Measurements from ENCODE around the gene PNCK. TPM values are rescaled to one million over a fixed set of nuclear protein-coding genes. Genes with fewer than 3 reads are reported as not detected.
"Not testable (repeated sequence)": the region's sequence is repeated elsewhere in the genome, so short reads cannot be mapped to it uniquely, and the experiment has no call there.

Gene PNCK
- polyA plus RNA-seq, 4 donors, result 1.1 to 54.5 (median 1.4) TPM; not detected in 1

DNA sequence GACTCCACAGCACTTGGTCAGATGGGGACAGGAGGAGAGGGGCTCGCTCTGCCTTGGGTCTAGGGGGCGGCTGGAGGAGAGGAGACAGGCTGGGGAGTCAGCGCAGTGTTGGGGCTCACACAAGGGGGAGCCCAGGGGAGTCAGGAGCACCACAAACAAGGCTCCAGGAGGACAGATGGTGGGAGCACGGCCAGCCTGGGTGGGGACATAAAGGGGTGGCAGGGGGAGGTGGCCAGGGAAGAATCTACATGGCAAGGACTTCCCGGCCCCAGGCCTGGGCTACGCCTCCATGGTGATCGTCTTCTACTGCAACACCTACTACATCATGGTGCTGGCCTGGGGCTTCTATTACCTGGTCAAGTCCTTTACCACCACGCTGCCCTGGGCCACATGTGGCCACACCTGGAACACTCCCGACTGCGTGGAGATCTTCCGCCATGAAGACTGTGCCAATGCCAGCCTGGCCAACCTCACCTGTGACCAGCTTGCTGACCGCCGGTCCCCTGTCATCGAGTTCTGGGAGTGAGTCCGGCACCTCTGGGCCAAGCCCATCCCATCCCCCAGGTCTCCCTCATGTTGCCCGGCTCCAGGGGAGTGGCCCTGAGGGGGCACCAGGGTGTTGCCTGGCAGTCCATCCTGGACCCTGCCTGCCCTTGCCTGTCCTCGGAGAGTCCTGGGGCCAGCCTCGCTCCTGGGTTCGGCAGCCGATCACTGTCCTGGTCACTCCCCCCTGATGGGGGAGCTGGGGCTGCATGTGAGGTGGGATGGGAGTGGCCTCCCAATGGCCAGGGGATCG is 17.6 kb upstream of the PNCK start:
- H3K9me3 ChIP-seq (ENCODE audit: control insufficient read depth in 2 of 2, insufficient read depth in 1 of 2, low read depth in 1 of 2, low read length in 1 of 2); H3K27ac ChIP-seq (ENCODE audit: low read depth in 1 of 3, low read length in 2 of 3); FAIRE-seq; DNase-seq; H3K4me1 ChIP-seq (ENCODE audit: control insufficient read depth in 3 of 3, insufficient read depth in 2 of 3, low read depth in 1 of 3, low read length in 2 of 3); H3K4me3 ChIP-seq (ENCODE audit: low read depth in 1 of 3, low read length in 3 of 3); H3K27me3 ChIP-seq (ENCODE audit: control insufficient read depth in 3 of 3, insufficient read depth in 3 of 3, low read length in 3 of 3): not testable (repeated sequence)
- WGBS, 3 donors, result 87 to 88% (median 88%) methylated on average over 15 to 21 of the region's 21 CpGs
- H3K36me3 ChIP-seq (ENCODE audit: control insufficient read depth in 3 of 3, insufficient read depth in 2 of 3, low read depth in 1 of 3, low read length in 3 of 3), result peaks cover 0 to 63% (median 0%) of the 10 kb centered on the region in 3 donors

DNA sequence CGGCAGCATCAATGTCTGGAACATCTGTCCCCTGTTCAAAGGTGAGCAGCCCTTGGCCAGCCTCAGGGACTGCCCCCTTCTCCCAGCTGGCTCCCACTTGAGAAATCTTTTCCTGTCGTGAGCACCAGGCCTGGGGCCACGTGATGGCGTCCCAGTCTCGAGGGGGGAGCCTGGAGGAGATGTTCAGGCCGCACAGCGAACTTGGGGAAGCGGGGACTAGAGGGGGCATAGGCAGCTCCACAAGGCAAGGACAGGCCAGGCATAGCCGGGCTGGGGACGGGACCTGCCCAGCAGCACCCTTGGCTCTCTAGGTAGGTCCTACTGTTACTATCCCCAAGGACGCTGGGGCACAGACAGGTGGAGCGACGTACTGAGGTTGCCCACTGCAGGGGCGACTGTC is 16.9 kb upstream of the PNCK start:
- Histone ChIP-seq H3K4me3 (ENCODE audit: low read depth in 1 of 3, low read length in 3 of 3) (peak overlapping the region in 2 of 3 donors; percentile 9 to 43), H3K27ac (ENCODE audit: low read depth in 1 of 3, low read length in 2 of 3) (peak overlapping the region in 1 of 3 donors; percentile 22), H3K9me3 (ENCODE audit: control insufficient read depth in 2 of 2, insufficient read depth in 1 of 2, low read depth in 1 of 2, low read length in 1 of 2) (no peaks in the 10 kb centered on the region), H3K36me3 (ENCODE audit: control insufficient read depth in 3 of 3, insufficient read depth in 2 of 3, low read depth in 1 of 3, low read length in 3 of 3) (peaks cover 0 to 55% (median 0%) of the 10 kb centered on the region in 3 donors), H3K27me3 (ENCODE audit: control insufficient read depth in 3 of 3, insufficient read depth in 3 of 3, low read length in 3 of 3) (no peaks in the 10 kb centered on the region), H3K4me1 (ENCODE audit: control insufficient read depth in 3 of 3, insufficient read depth in 2 of 3, low read depth in 1 of 3, low read length in 2 of 3) (peaks cover 0 to 11% (median 0%) of the 10 kb centered on the region in 3 donors)
- FAIRE-seq (no peak), DNase-seq (no peak)
- WGBS, 3 donors, result 63 to 83% (median 82%) methylated on average over 10 to 14 of the region's 14 CpGs

DNA sequence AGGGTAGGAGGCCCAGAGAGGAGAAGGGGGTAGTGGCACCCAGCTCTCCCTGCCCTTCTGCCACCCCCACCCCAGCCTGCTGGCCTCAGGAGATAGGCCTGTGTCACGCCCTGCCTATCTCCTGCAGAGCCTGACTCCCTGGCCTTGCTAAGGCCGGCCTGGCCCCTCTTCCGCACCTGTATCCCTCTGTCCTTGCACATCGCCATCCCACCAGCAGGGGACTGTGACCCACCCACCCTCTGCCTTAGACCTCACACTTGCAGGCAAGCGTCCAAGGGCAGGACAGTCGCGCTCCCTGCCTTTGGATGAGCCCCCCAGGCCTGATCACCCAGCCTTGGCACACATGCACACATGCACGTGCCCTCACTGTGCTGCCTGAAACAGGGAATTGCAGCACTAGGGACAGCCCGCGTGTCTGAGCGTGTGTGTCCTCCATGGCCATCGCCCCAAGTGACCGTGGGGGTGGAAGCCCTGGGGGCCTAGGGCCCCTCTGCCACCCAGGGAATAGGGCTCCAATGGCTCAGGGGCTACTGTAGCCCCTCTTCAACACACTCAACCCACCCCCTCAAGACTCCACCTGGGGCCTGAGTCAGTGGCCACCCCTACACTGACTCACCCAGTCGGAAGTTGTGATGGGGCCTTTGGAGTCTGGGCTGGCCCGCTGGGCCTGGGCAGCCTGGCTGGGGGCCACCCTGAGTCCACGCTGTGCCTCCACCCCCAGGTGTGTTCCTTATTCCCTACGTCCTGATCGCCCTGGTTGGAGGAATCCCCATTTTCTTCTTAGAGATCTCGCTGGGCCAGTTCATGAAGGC is 16.2 kb upstream of the PNCK start:
- Histone ChIP-seq H3K4me3 (ENCODE audit: low read depth in 1 of 3, low read length in 3 of 3) (peak overlapping the region in 2 of 3 donors; percentile 43 to 71), H3K27ac (ENCODE audit: low read depth in 1 of 3, low read length in 2 of 3) (peak overlapping the region in 1 of 3 donors; percentile 22), H3K4me1 (ENCODE audit: control insufficient read depth in 3 of 3, insufficient read depth in 2 of 3, low read depth in 1 of 3, low read length in 2 of 3) (peaks cover 0 to 17% (median 0%) of the 10 kb centered on the region in 3 donors), H3K9me3 (ENCODE audit: control insufficient read depth in 2 of 2, insufficient read depth in 1 of 2, low read depth in 1 of 2, low read length in 1 of 2) (no peaks in the 10 kb centered on the region), H3K36me3 (ENCODE audit: control insufficient read depth in 3 of 3, insufficient read depth in 2 of 3, low read depth in 1 of 3, low read length in 3 of 3) (peaks cover 0 to 52% (median 0%) of the 10 kb centered on the region in 3 donors), H3K27me3 (ENCODE audit: control insufficient read depth in 3 of 3, insufficient read depth in 3 of 3, low read length in 3 of 3) (no peaks in the 10 kb centered on the region)
- no peak for FAIRE-seq
- no peak for DNase-seq
- WGBS, 3 donors, result 59 to 86% (median 80%) methylated on average over 10 to 19 of the region's 19 CpGs

DNA sequence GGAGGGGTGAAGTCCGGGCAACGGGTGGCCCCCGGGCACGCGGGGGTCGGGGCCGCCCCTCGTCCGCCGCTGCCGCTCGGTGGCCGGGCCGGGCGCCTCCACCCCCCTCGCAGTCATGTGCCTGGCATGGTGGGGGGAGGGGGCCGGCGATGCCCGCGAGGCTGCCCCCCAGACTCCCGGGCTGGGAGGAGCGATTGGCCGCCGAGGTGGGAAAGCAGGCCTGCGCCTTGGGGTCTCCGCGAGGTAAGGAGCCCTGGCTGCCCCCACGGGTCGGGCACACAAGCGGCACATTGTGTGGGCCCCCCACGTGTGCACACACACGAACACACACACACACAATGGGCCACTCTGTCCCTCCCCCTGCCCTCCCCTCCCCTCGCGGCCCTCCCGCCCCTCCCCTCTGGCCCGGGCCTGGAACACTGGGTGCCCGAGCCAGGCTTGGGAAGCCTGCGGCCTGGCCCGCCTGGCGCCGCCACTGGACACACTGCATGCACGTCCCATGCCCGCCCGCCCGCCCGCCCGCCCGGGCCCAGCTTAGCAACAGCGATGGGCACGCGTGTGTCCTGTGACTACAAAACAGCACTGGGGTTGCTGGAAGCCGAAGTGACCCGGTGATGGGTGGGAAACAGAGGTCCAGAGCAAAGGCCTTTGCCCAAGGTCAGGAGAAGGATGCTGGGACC is 15.4 kb upstream of the PNCK start:
- FAIRE-seq (no peak), DNase-seq (no peak)
- H3K27ac ChIP-seq (ENCODE audit: low read depth in 1 of 3, low read length in 2 of 3), result peak overlapping the region in 2 of 3 donors; percentile 13 to 42
- H3K27me3 ChIP-seq (ENCODE audit: control insufficient read depth in 3 of 3, insufficient read depth in 3 of 3, low read length in 3 of 3), result no peaks in the 10 kb centered on the region
- H3K4me1 ChIP-seq (ENCODE audit: control insufficient read depth in 3 of 3, insufficient read depth in 2 of 3, low read depth in 1 of 3, low read length in 2 of 3), result peaks cover 0 to 24% (median 0%) of the 10 kb centered on the region in 3 donors
- H3K36me3 ChIP-seq (ENCODE audit: control insufficient read depth in 3 of 3, insufficient read depth in 2 of 3, low read depth in 1 of 3, low read length in 3 of 3), result peaks cover 0 to 46% (median 0%) of the 10 kb centered on the region in 3 donors
- H3K9me3 ChIP-seq (ENCODE audit: control insufficient read depth in 2 of 2, insufficient read depth in 1 of 2, low read depth in 1 of 2, low read length in 1 of 2), result no peaks in the 10 kb centered on the region
- WGBS, 3 donors, result 25 to 67% (median 61%) methylated on average over 9 to 52 of the region's 53 CpGs
- peak overlapping the region; percentile 41 to 71 (median 43) for H3K4me3 ChIP-seq (ENCODE audit: low read depth in 1 of 3, low read length in 3 of 3)

DNA sequence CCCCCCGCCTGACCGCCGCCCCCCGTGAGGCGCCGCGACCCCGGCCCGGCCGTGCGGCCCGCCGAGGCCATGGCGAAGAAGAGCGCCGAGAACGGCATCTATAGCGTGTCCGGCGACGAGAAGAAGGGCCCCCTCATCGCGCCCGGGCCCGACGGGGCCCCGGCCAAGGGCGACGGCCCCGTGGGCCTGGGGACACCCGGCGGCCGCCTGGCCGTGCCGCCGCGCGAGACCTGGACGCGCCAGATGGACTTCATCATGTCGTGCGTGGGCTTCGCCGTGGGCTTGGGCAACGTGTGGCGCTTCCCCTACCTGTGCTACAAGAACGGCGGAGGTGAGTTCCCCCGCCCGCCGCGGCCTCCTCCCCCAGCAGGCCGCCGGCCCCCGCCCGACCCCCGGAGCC is 14.9 kb upstream of the PNCK start:
- WGBS, 3 donors, result 1 to 34% methylated on average over 26 to 57 of the region's 57 CpGs; no CpG with 5 or more reads in 1 of the 3 donors
- H3K27ac ChIP-seq (ENCODE audit: low read depth in 1 of 3, low read length in 2 of 3), result peak overlapping the region in 1 of 3 donors; percentile 42
- DNase-seq, result no peak

DNA sequence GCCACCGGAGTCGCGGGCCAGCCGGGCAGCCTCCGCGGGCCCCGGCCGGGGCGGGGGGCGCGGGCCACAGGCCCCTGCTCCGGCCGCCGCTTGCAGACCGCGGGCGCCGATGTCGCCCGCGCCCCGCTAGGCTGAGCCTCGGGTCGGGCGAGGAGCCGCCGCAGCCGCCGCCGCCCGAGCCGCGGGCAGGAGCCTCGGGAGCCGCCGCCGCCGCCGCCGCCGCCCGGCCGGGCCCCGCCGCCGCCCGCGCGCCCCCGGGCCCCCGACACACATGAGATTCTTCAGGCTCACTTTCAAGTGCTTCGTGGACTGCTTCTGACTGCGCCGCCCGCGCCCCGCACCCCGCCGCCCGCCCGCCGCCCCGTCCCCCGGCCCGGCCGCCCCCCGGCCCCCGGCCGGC is 14.5 kb upstream of the PNCK start:
- no peak overlapping the region for H3K27ac ChIP-seq (ENCODE audit: low read depth in 1 of 3, low read length in 2 of 3)
- peak overlapping the region in 2 of 3 donors; percentile 41 to 71 for H3K4me3 ChIP-seq (ENCODE audit: low read depth in 1 of 3, low read length in 3 of 3)
- 1 to 62% methylated on average over 6 to 69 of the region's 69 CpGs; no CpG with 5 or more reads in 1 of the 3 donors for WGBS, 3 donors
- peaks cover 0 to 26% (median 0%) of the 10 kb centered on the region in 3 donors for H3K4me1 ChIP-seq (ENCODE audit: control insufficient read depth in 3 of 3, insufficient read depth in 2 of 3, low read depth in 1 of 3, low read length in 2 of 3)
- no peaks in the 10 kb centered on the region for H3K27me3 ChIP-seq (ENCODE audit: control insufficient read depth in 3 of 3, insufficient read depth in 3 of 3, low read length in 3 of 3)
- peaks cover 0 to 3% of the 10 kb centered on the region in 2 donors for H3K9me3 ChIP-seq (ENCODE audit: control insufficient read depth in 2 of 2, insufficient read depth in 1 of 2, low read depth in 1 of 2, low read length in 1 of 2)
- H3K36me3 ChIP-seq (ENCODE audit: control insufficient read depth in 3 of 3, insufficient read depth in 2 of 3, low read depth in 1 of 3, low read length in 3 of 3), result peaks cover 0 to 36% (median 0%) of the 10 kb centered on the region in 3 donors
- DNase-seq, result no peak
- no peak for FAIRE-seq

More for the DNA sequence above, 14.9 kb upstream of the PNCK start:
- H3K27me3 ChIP-seq (ENCODE audit: control insufficient read depth in 3 of 3, insufficient read depth in 3 of 3, low read length in 3 of 3), result no peaks in the 10 kb centered on the region
- H3K4me3 ChIP-seq (ENCODE audit: low read depth in 1 of 3, low read length in 3 of 3), result peak overlapping the region; percentile 30 to 71 (median 41)
- H3K36me3 ChIP-seq (ENCODE audit: control insufficient read depth in 3 of 3, insufficient read depth in 2 of 3, low read depth in 1 of 3, low read length in 3 of 3), result peaks cover 0 to 40% (median 0%) of the 10 kb centered on the region in 3 donors
- H3K4me1 ChIP-seq (ENCODE audit: control insufficient read depth in 3 of 3, insufficient read depth in 2 of 3, low read depth in 1 of 3, low read length in 2 of 3), result peaks cover 0 to 26% (median 0%) of the 10 kb centered on the region in 3 donors
- peaks cover 0 to 2% of the 10 kb centered on the region in 2 donors for H3K9me3 ChIP-seq (ENCODE audit: control insufficient read depth in 2 of 2, insufficient read depth in 1 of 2, low read depth in 1 of 2, low read length in 1 of 2)
- no peak for FAIRE-seq

- WGBS, 3 donors, result 3 to 34% (median 10%) methylated on average over 2 to 64 of the region's 66 CpGs
- peak within 1 kb of the TSS; percentile 41 to 71 (median 44) for H3K4me3 ChIP-seq (ENCODE audit: low read depth in 1 of 3, low read length in 3 of 3)
- FAIRE-seq (no peak), DNase-seq (peak; percentile 64 to 67)
- peak within 1 kb of the TSS in 2 of 3 donors; percentile 42 to 83 for H3K27ac ChIP-seq (ENCODE audit: low read depth in 1 of 3, low read length in 2 of 3)
- peaks cover 0 to 3% of the 10 kb centered on the region in 2 donors for H3K9me3 ChIP-seq (ENCODE audit: control insufficient read depth in 2 of 2, insufficient read depth in 1 of 2, low read depth in 1 of 2, low read length in 1 of 2)
- peaks cover 0 to 29% (median 0%) of the 10 kb centered on the region in 3 donors for H3K36me3 ChIP-seq (ENCODE audit: control insufficient read depth in 3 of 3, insufficient read depth in 2 of 3, low read depth in 1 of 3, low read length in 3 of 3)
- no peaks in the 10 kb centered on the region for H3K27me3 ChIP-seq (ENCODE audit: control insufficient read depth in 3 of 3, insufficient read depth in 3 of 3, low read length in 3 of 3)
- H3K4me1 ChIP-seq (ENCODE audit: control insufficient read depth in 3 of 3, insufficient read depth in 2 of 3, low read depth in 1 of 3, low read length in 2 of 3), result peaks cover 0 to 26% (median 0%) of the 10 kb centered on the region in 3 donors
These were observed 13.8 kb upstream of the PNCK start, which contains the start of gene SLC6A8 for GRCh38 chrX:153687121-153688039. Gene SLC6A8 (plus strand): TSS chrX:153687926. CDS start chrX:153688575, 649 bp downstream.
